Right lobe of liver (tissue), 6 donors: ENCODE results near the gene U2AF1L4. TPM values are rescaled to one million over a fixed set of nuclear protein-coding genes. Genes with fewer than 3 reads are reported as not detected.

Experiments
- ATAC-seq, 4 donors: fragments of 200-7000 bp; cut with Tn5 transposase; one replicate each; pipeline ENCODE4 v1.9.1; 2020; ENCODE audit warnings: mild to moderate bottlenecking in 4 of 4, moderate library complexity in 4 of 4
- DNase-seq, 3 donors: peaks; one replicate each; pipeline ENCODE4 v3.0.0-alpha.2; 2020
- H3K27ac ChIP-seq, 3 donors: fragments of 200-600 bp; one replicate each; pipeline ENCODE4 v1.8.0; 2022
- H3K27me3 ChIP-seq, 2 donors: fragments of 200-600 bp; one replicate each; pipeline ENCODE4 v1.8.0; 2022
- H3K36me3 ChIP-seq, 4 donors: fragments of 200-600 bp; sonication (generic) in 1 of 4; one replicate each; pipeline versions ENCODE4 v1.5.1 to v1.8.0; 2017 to 2022; ENCODE audit warnings: control low read depth in 1 of 4
- H3K4me1 ChIP-seq, 4 donors: fragments of 200-600 bp; sonication (generic) in 1 of 4; one replicate each; pipeline versions ENCODE4 v1.5.1 to v1.8.0; 2017 to 2022; ENCODE audit warnings: control low read depth in 1 of 4
- H3K4me3 ChIP-seq, 3 donors: fragments of 200-600 bp; one replicate each; pipeline ENCODE4 v1.8.0; 2022
- H3K9me3 ChIP-seq, 4 donors: fragments of 200-600 bp; sonication (generic) in 1 of 4; one replicate each; pipeline versions ENCODE4 v1.5.1 to v1.8.0; 2017 to 2022; ENCODE audit warnings: control low read depth in 1 of 4
- POLR2A ChIP-seq: fragments of 450-650 bp; IDR thresholded peaks from one replicate; pipeline ENCODE4 v1.6.1; 2017; ENCODE audit warnings: antibody characterized with exemption, mild to moderate bottlenecking
- WGBS: methylation state at CpG from one replicate; pipeline ENCODE4 v1.1.6; 2018; ENCODE audit warnings: low coverage, low lambda C conversion rate; ENCODE audit not compliant: insufficient coverage; ENCODE audit errors: missing lambda C conversion rate; 5-methylcytosine and 5-hydroxymethylcytosine counted together
- intact Hi-C, 2 donors: fragments of 100-400 bp; cut with DNase I; formaldehyde crosslinking; loops; one replicate each; pipeline versions ENCODE4 v1.11.2 to v1.14.1; 2022
- total RNA-seq, 6 experiments: library from RNA; depleted of rRNA in 2 of 6; stranded (reverse); fragments of >200 nt in 2 of 6; fragmentation: NEBNext Ultra II Directional in 3 of 6; extraction: Animal tissue kit (Norgen Biotek cat#: 25700) in 3 of 6; gene quantifications; one replicate each; pipeline versions ENCODE4 v1.1.0 to v1.2.4, GENCODE V29; 2016 to 2023
- TF ChIP-seq, protein P1 (sequence below), 4 donors: fragments of 200-600 bp in 3 of 4; fragments of 450-650 bp in 1 of 4; IDR thresholded peaks; one replicate each; pipeline versions ENCODE4 v1.5.1 to v1.8.0; 2016 to 2022; ENCODE audit warnings: antibody characterized with exemption in 4 of 4, mild to moderate bottlenecking in 2 of 4
- donor health status: DM: no; HTN: yes; CAD: no.
- donor health status: DM: no; HTN: no; CAD: no.
- donor health status: DM: no; HTN: no; CAD: no.
- donor health status: DM: no; HTN: yes; CAD: no.
- donor health status: DM: no; HTN: yes; CAD: no.

U2AF1L4 gene
- total RNA-seq, 6 experiments from 2014 or later = 11.3 to 19.9 (median 17.5) TPM

DNA sequence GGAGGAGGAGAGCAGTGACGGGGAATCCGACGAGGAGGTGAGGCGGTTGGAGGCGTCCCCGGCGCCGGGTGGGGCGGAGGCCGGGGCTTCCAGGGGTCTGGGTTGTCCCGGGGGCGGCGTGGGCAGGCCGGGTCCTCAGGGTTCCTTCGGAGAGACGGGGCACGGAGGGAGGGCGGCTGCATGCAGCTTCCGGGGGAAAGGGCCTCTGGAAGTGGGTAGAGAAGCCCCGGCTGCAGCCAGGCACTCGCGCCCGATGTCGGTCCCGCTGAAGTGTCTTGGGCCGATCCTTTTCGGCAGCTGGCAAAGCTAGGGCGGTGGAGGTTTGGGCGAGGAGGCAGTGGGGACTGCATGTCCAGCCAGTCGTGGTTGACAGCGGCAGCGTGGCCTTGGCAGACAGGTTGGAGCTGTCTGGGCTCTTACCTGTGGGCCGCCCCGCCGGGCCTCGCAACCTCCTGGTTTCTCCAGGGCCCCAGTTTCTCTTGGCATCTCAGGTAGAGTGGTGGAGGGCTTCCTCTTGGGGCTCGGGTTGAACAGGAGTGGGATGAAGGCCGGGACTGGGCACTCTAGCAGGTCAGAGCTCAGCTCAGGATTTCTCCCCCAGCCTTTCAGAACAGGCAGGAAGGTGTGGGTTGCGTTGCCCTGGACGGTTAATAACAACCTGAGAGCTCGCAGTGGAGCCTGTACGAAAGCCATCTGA lies 26.7 kb downstream of the U2AF1L4 start:
- ATAC-seq (no peak), DNase-seq (peak; percentile 59 to 72 (median 66))
- intact Hi-C loops = no loop called here
- TF ChIP-seq POLR2A = no peak
- TF ChIP-seq, protein P1, sequence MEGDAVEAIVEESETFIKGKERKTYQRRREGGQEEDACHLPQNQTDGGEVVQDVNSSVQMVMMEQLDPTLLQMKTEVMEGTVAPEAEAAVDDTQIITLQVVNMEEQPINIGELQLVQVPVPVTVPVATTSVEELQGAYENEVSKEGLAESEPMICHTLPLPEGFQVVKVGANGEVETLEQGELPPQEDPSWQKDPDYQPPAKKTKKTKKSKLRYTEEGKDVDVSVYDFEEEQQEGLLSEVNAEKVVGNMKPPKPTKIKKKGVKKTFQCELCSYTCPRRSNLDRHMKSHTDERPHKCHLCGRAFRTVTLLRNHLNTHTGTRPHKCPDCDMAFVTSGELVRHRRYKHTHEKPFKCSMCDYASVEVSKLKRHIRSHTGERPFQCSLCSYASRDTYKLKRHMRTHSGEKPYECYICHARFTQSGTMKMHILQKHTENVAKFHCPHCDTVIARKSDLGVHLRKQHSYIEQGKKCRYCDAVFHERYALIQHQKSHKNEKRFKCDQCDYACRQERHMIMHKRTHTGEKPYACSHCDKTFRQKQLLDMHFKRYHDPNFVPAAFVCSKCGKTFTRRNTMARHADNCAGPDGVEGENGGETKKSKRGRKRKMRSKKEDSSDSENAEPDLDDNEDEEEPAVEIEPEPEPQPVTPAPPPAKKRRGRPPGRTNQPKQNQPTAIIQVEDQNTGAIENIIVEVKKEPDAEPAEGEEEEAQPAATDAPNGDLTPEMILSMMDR (IDR thresholded peaks at IDR 0.05) = no peak
- Histone ChIP-seq H3K27me3 (no peaks in the 10 kb centered on the region), H3K4me1 (peaks cover 0 to 21% (median 6%) of the 10 kb centered on the region in 4 donors), H3K9me3 (no peaks in the 10 kb centered on the region), H3K4me3 (peak overlapping the region; percentile 66 to 92 (median 79)), H3K27ac (peak overlapping the region; percentile 40 to 91 (median 77)), H3K36me3 (peaks cover 0 to 22% (median 11%) of the 10 kb centered on the region in 4 donors)
- WGBS = 4% methylated on average over 9 of the region's 42 CpGs

DNA sequence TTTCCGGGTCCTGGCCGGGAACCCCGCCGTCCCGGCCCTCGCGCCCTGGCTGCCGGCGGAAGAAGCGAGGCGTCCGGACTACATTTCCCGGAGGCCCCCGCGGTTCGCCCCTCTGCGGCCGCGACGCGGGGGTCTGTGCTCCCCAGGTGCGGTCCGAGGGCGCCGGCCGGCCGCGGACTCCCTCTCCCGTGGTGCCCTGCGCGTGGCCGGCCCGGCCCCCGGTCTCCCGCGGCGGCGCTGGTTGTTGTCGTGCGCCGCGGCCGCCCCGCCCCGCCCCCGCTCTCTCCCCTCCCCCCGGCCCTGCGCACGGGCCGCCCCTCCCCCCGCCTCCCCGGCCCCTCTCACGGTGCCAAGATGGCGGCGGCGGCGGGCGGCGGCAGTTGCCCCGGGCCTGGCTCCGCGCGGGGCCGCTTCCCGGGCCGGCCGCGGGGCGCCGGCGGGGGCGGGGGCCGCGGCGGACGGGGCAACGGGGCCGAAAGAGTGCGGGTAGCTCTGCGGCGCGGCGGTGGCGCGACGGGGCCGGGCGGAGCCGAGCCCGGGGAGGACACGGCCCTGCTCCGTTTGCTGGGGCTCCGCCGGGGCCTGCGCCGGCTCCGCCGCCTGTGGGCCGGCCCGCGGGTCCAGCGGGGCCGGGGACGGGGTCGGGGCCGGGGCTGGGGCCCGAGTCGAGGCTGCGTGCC lies 27.4 kb downstream of the U2AF1L4 start, which contains the start of gene KMT2B:
KMT2B (plus strand) TSS at position 339 of the 680 bp plus-strand sequence; CDS start at position 355, 16 bp downstream.
- TF ChIP-seq, protein P1 (IDR thresholded peaks at IDR 0.05) = no peak
- no peak for TF ChIP-seq POLR2A
- Histone ChIP-seq H3K27ac (peak within 1 kb of the TSS; percentile 72 to 91 (median 88)), H3K4me3 (peak within 1 kb of the TSS; percentile 88 to 95 (median 92)), H3K27me3 (no peaks in the 10 kb centered on the region), H3K36me3 (peaks cover 0 to 15% (median 5%) of the 10 kb centered on the region in 4 donors), H3K4me1 (peaks cover 0 to 21% (median 6%) of the 10 kb centered on the region in 4 donors), H3K9me3 (no peaks in the 10 kb centered on the region)
- WGBS = no CpG with 5 or more reads among the region's 109 CpGs
- intact Hi-C loops = no loop called here
- ATAC-seq = peak in 2 of 4 donors; percentile 72 to 78
- no peak for DNase-seq

DNA sequence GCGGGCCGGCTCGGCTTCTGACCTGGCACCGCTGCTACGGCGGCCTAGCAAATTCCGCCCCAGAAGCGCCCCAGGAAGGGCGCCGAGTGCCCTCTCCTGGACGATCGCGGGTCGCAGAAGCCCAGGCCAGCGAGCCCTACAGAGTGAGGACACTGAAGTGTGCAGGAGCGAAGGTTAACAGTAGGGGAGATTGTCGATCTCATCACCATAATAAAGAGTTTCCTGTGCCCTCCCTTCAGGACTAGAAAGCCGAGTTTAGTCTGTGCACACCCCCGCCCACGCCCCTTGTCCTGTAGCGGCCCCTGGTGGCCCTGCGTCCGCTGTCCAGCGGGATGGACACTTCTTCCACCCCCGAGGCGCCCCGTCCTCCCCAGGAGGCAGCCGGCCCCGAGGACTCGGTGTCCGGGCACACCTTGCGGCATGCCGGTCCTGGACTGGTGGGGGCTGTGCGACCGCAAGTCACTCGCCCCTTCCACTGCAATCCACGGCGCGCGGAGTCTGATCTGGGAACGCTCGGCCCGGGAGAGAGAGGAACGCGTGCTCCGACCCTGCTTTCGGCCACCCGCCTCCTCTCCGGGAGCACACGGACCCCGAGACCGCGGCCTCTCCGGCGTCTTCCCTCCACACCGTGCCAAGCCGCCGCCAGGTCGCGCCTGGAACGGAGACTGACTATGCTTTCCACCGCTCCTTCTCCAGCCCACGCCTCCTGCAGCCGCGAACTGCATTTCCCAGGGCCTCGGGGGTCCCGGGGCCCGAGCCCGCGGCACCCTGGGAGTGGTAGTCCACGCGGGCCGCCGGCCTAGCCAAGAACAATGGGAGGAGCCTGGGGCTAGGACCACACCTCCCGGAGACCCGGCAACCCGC lies 28.2 kb downstream of the U2AF1L4 start:
- Histone ChIP-seq H3K27ac (peak overlapping the region; percentile 72 to 91 (median 88)), H3K9me3 (no peaks in the 10 kb centered on the region), H3K27me3 (no peaks in the 10 kb centered on the region), H3K4me3 (peak overlapping the region; percentile 88 to 95 (median 92)), H3K36me3 (peaks cover 0 to 7% (median under 1%) of the 10 kb centered on the region in 4 donors), H3K4me1 (peaks cover 0 to 21% (median 6%) of the 10 kb centered on the region in 4 donors)
- 0% methylated on average over 18 of the region's 77 CpGs for WGBS
- peak; percentile 85 to 91 (median 88) for ATAC-seq
- TF ChIP-seq, protein P1 (IDR thresholded peaks at IDR 0.05) = peak; percentile 83 to 94 (median 92)
- no peak for TF ChIP-seq POLR2A
- peak; percentile 97 to 98 (median 97) for DNase-seq
- intact Hi-C loops = no loop called here
